ENCODE results near the gene SMAD6.

SMAD6 gene

DNA sequence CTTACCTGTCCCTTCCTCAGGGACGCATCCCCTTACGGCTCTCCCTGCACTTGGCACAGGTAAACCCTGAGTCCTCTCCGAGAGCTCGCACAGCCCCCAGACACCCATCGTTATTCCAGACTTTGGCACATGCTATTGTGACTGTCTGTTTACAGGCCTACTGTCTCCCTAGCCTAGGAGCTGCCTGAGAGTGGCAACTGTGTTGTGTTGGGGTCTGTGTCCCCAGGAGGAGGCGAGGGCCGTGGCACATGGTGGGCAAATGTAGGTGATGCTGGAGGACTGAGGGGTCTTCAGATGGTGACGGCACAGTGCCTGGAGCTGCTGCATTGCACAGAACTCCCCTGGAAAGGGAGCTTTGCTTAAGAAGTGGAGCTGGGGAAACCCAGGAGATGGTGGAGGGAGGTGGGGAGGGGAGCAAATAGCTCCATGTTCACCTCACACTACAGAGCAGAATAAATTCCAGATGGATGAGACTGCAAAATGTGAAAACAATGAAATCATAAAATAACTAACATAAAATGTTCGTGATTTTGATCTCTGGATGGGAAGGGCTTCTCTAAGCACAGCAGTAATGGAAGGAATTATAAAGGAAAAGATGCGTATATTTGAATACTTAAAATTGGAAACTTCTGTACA, 96.5 kb downstream of the SMAD6 start:
- Mint-ChIP-seq H3K4me3 (no peak overlapping the region), H3K36me3 (ENCODE audit: low read depth) (no peaks in the 10 kb centered on the region), H3K9me3 (no peaks in the 10 kb centered on the region), H3K27me3 (ENCODE audit: low read depth, poor library complexity) (peaks cover 3% of the 10 kb centered on the region), H3K27ac (peak overlapping the region; percentile 25), H3K4me1 (peaks cover 33% of the 10 kb centered on the region)
- DNase-seq: no peak
- TF ChIP-seq CTCF (IDR thresholded peaks at IDR 0.05): no peak

DNA sequence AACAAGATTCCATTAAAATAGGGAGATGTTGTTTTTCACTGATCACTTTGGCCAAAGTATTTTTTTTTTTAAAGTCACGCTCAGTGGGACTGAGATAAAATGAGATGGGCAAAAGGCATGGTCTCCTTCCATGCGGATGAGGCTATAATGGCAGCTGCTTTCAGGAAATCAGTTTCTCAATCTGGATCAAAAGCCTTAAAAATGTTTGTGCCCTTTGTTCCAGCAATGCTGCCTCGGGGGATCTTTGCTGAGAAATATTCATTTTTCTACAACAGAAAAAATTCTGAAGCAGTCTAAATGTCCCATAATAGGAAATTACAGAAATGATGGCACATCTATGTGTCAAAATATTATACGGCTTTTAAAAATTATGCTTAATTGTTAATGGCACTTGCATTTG, 97.2 kb downstream of the SMAD6 start:
- no peak for DNase-seq
- Mint-ChIP-seq H3K27ac (no peak overlapping the region), H3K27me3 (ENCODE audit: low read depth, poor library complexity) (peaks cover 3% of the 10 kb centered on the region), H3K4me3 (no peak overlapping the region), H3K4me1 (peaks cover 38% of the 10 kb centered on the region), H3K9me3 (no peaks in the 10 kb centered on the region), H3K36me3 (ENCODE audit: low read depth) (no peaks in the 10 kb centered on the region)
- no peak for TF ChIP-seq CTCF (IDR thresholded peaks at IDR 0.05)

DNA sequence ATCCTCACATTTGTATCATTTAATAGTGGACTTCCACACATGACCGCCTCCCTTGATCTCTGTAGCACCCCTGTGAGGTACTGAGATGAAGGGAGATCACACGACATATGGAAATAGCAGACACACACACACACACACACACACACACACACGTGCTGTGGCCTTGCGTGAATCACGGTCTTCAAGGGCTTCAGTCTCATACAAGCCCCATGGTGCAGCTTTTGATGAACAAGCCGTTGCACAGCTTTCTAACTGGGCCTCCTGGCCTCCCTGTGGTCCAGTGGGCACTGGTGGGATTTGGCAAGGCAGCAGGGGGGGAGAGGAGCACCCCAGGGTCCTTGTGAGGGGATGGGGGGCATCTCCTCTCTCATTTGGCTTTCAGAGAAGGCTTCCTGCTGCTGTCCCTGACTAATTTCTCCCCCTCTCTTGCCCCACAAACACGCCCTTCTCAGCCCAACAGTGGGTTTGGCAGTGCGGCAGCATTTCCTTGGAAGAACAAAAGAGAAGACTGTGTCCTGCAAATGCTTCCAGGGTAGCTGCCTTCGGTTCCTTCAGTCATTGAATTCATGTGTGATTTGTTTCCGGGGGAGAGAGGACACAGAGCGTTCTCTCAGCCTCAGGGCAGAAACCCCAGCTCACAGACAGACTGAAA, 98.7 kb downstream of the SMAD6 start:
- H3K27me3 Mint-ChIP-seq (ENCODE audit: low read depth, poor library complexity): peaks cover 6% of the 10 kb centered on the region
- no peak overlapping the region for H3K27ac Mint-ChIP-seq
- DNase-seq: no peak
- H3K9me3 Mint-ChIP-seq: peaks cover 3% of the 10 kb centered on the region
- H3K36me3 Mint-ChIP-seq (ENCODE audit: low read depth): no peaks in the 10 kb centered on the region
- no peak for TF ChIP-seq CTCF (IDR thresholded peaks at IDR 0.05)
- H3K4me1 Mint-ChIP-seq: peaks cover 38% of the 10 kb centered on the region
- H3K4me3 Mint-ChIP-seq: no peak overlapping the region

GRCh38 chr15:66801266-66801665, 99.2 kb downstream of the SMAD6 start:
- Mint-ChIP-seq H3K27ac (no peak overlapping the region), H3K4me3 (no peak overlapping the region), H3K4me1 (peaks cover 38% of the 10 kb centered on the region), H3K9me3 (peaks cover 9% of the 10 kb centered on the region), H3K36me3 (ENCODE audit: low read depth) (no peaks in the 10 kb centered on the region), H3K27me3 (ENCODE audit: low read depth, poor library complexity) (peaks cover 5% of the 10 kb centered on the region)
- no peak for DNase-seq
- TF ChIP-seq CTCF (IDR thresholded peaks at IDR 0.05): no peak

DNA sequence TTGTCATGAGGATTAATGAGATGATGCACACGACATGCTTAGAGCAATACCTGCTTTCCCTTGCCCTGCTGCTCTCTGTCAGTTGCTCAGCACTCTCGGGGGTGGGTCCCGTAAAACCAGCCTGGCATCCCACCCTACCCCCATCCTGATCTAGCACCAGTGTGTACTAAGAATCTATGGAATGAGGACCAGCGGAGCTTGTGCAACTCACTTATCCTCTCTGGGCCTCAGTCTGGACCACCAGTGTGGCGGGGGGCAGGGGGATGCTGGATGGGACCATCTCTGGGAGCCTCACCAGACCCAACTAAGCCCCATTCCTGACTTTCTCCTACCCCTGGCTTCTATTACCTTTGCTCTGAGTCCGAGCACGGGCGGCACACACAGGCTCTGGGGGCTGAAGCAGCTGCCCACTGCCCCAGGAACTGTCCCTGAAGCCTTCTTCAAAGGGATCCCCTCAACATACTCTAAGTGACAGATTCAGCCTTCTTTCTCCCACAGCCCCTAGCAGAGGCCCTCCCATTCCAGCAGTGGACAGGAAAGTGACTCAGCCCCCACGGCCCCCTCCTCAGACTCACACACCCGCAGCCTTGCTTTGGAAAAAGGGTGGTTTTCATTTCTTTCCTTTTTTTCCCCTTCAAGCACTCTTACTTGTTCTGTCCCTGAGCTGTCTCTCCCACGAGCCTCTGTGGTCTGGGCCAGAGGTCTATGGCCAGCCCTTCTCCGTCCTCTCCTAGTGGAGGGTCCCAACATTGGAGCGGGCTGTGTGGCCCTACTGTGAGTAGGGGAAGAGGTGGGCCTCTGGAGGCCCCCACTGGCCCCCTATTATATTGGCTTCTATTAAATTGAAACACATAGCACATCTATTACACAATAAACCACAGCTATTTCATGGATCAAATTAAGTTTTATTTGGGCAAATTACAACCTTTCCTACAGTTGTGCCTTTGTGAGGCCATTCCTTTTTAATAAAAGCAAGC, 100.3 kb downstream of the SMAD6 start:
- DNase-seq: no peak
- H3K27ac Mint-ChIP-seq: peak overlapping the region; percentile 80
- no peak for TF ChIP-seq CTCF (IDR thresholded peaks at IDR 0.05)
- peaks cover 3% of the 10 kb centered on the region for H3K27me3 Mint-ChIP-seq (ENCODE audit: low read depth, poor library complexity)
- peaks cover 38% of the 10 kb centered on the region for H3K4me1 Mint-ChIP-seq
- peaks cover 13% of the 10 kb centered on the region for H3K9me3 Mint-ChIP-seq
- no peaks in the 10 kb centered on the region for H3K36me3 Mint-ChIP-seq (ENCODE audit: low read depth)
- H3K4me3 Mint-ChIP-seq: no peak overlapping the region
